ENCODE data around the gene CAB39L.

CAB39L gene

GRCh38 chr13:49272296-49272695 is 171.6 kb downstream of the CAB39L start:
- no peak for DNase-seq

GRCh38 chr13:49271264-49271663 is 172.6 kb downstream of the CAB39L start:
- no peak for DNase-seq

- no peak for DNase-seq
Observed at GRCh38 chr13:49265822-49266221, 178.0 kb downstream of the CAB39L start.

GRCh38 chr13:49262634-49263033 is 181.2 kb downstream of the CAB39L start:
- DNase-seq: no peak

- no peak for DNase-seq
Observed at GRCh38 chr13:49259586-49259985, 184.3 kb downstream of the CAB39L start.

Data from inflammatory macrophage (primary cell).